ENCODE data around the gene BCL6.

The BCL6 gene

GRCh38 chr3:187725653-187726370 is 19.5 kb downstream of the BCL6 start:
- peaks cover 88 to 90% of the 10 kb centered on the region in 2 donors for H3K36me3 ChIP-seq (ENCODE audit: control insufficient read depth in 2 of 2, insufficient read depth in 2 of 2, low read length in 2 of 2)
- H3K4me1 ChIP-seq (ENCODE audit: control insufficient read depth, insufficient read depth, low read length) = peaks cover 3% of the 10 kb centered on the region
- H3K27ac ChIP-seq (ENCODE audit: low read length) = no peak overlapping the region

GRCh38 chr3:187725224-187725623 is 20.0 kb downstream of the BCL6 start:
- Histone ChIP-seq H3K9ac (ENCODE audit: low read length in 2 of 2) (no peak overlapping the region), H3K9me3 (ENCODE audit: control insufficient read depth in 2 of 2, low read length in 2 of 2) (no peaks in the 10 kb centered on the region), H3K36me3 (ENCODE audit: control insufficient read depth in 2 of 2, insufficient read depth in 2 of 2, low read length in 2 of 2) (peaks cover 83 to 84% of the 10 kb centered on the region in 2 donors), H3K27me3 (ENCODE audit: control insufficient read depth in 1 of 2, insufficient read depth in 2 of 2, low read length in 2 of 2) (no peaks in the 10 kb centered on the region), H3K4me1 (ENCODE audit: control insufficient read depth, insufficient read depth, low read length) (peaks cover 7% of the 10 kb centered on the region), H3K27ac (ENCODE audit: low read length) (no peak overlapping the region), H3K4me3 (ENCODE audit: low read length in 2 of 2) (no peak overlapping the region)

More at GRCh38 chr3:187725653-187726370, 19.5 kb downstream of the BCL6 start:
- H3K4me3 ChIP-seq (ENCODE audit: low read length in 2 of 2) = no peak overlapping the region
- H3K27me3 ChIP-seq (ENCODE audit: control insufficient read depth in 1 of 2, insufficient read depth in 2 of 2, low read length in 2 of 2) = no peaks in the 10 kb centered on the region
- no peak overlapping the region for H3K9ac ChIP-seq (ENCODE audit: low read length in 2 of 2)
- no peaks in the 10 kb centered on the region for H3K9me3 ChIP-seq (ENCODE audit: control insufficient read depth in 2 of 2, low read length in 2 of 2)

DNA sequence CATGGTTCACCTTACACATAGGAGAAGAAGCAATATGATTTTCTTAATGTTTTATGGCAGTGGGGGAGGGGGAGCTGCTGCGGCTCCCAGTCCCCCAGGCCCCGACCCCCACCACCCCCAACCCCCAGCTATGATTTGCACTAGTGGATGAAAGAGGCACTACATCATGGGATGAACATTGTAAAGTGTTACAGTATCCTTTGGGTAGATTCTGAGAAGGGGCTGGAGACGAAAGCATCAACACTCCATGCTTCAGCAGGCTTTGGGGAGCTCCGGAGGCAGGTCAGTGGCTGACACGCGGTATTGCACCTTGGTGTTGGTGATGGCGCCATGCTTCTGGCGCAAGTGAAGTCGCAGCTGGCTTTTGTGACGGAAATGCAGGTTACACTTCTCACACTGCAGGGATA is 23.1 kb downstream of the BCL6 start:
- Histone ChIP-seq H3K9me3 (ENCODE audit: control insufficient read depth in 2 of 2, low read length in 2 of 2) (no peaks in the 10 kb centered on the region), H3K36me3 (ENCODE audit: control insufficient read depth in 2 of 2, insufficient read depth in 2 of 2, low read length in 2 of 2) (peaks cover 54% of the 10 kb centered on the region in 2 donors), H3K9ac (ENCODE audit: low read length in 2 of 2) (no peak overlapping the region), H3K27ac (ENCODE audit: low read length) (no peak overlapping the region), H3K27me3 (ENCODE audit: control insufficient read depth in 1 of 2, insufficient read depth in 2 of 2, low read length in 2 of 2) (no peaks in the 10 kb centered on the region), H3K4me1 (ENCODE audit: control insufficient read depth, insufficient read depth, low read length) (peaks cover 15% of the 10 kb centered on the region), H3K4me3 (ENCODE audit: low read length in 2 of 2) (no peak overlapping the region)

DNA sequence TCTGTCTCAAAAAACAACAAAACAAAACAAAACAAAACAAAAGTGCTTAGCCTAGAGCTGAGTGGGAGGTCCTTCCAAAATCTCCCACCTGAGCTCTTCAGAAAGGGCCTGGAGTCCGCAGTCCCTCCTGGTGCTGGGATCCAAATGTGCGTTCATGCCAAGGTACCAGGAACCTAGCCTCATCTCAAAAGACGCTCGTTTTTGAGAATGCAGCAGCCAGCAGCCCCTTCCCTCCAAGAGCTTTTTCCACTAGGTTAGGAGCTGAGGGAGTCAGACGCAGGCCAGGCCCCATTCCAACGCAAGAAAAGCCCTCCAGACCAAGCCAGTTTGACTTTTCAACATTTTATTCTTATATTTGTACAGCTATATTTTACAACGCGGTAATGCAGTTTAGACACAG is 24.2 kb downstream of the BCL6 start:
- Histone ChIP-seq H3K36me3 (ENCODE audit: control insufficient read depth in 2 of 2, insufficient read depth in 2 of 2, low read length in 2 of 2) (peaks cover 42 to 43% of the 10 kb centered on the region in 2 donors), H3K4me1 (ENCODE audit: control insufficient read depth, insufficient read depth, low read length) (peaks cover 15% of the 10 kb centered on the region), H3K27ac (ENCODE audit: low read length) (peak overlapping the region; percentile 78), H3K9ac (ENCODE audit: low read length in 2 of 2) (no peak overlapping the region), H3K9me3 (ENCODE audit: control insufficient read depth in 2 of 2, low read length in 2 of 2) (no peaks in the 10 kb centered on the region), H3K4me3 (ENCODE audit: low read length in 2 of 2) (no peak overlapping the region), H3K27me3 (ENCODE audit: control insufficient read depth in 1 of 2, insufficient read depth in 2 of 2, low read length in 2 of 2) (no peaks in the 10 kb centered on the region)

GRCh38 chr3:187720337-187720670 is 25.0 kb downstream of the BCL6 start:
- no peak overlapping the region for H3K4me3 ChIP-seq (ENCODE audit: low read length in 2 of 2)
- peaks cover 35 to 36% of the 10 kb centered on the region in 2 donors for H3K36me3 ChIP-seq (ENCODE audit: control insufficient read depth in 2 of 2, insufficient read depth in 2 of 2, low read length in 2 of 2)
- peaks cover 15% of the 10 kb centered on the region for H3K4me1 ChIP-seq (ENCODE audit: control insufficient read depth, insufficient read depth, low read length)
- no peaks in the 10 kb centered on the region for H3K27me3 ChIP-seq (ENCODE audit: control insufficient read depth in 1 of 2, insufficient read depth in 2 of 2, low read length in 2 of 2)
- H3K9ac ChIP-seq (ENCODE audit: low read length in 2 of 2) = peak overlapping the region in 1 of 2 donors; percentile 13
- peak overlapping the region; percentile 78 for H3K27ac ChIP-seq (ENCODE audit: low read length)
- H3K9me3 ChIP-seq (ENCODE audit: control insufficient read depth in 2 of 2, low read length in 2 of 2) = no peaks in the 10 kb centered on the region

DNA sequence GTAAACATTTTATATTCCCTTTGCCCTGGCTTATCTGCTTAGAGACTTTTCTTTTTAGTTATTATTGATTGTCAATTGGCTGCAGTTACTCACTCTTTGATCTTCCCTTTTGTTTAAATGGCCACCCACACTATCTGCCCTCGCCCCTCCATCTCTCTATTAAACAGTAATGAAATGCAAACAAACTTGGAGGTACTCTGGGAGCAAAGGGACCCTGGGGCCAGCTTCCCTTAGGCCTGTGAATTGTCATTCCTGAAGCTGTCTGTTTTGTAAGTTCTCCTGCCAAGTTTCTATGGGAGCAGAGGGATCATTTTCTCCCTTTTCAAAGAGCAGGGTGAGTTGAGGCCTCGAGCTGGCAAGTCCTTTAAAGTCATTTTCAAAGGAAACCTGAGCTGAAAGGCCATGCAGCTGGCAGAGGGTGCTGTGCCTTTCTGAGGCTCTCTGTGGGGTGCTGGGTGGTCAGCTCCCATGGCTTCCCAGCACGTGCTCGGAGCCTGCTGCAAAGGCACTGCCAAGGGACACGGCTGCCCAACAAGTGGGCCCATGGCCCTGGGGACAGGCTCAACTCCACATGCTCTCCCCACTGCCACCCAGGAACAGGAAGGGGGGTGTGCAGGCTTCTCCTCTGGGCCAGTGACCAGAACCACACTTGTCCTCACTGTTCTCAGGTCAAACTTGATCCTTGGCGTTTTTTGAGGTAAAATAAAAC is 25.5 kb downstream of the BCL6 start:
- no peak overlapping the region for H3K4me3 ChIP-seq (ENCODE audit: low read length in 2 of 2)
- peak overlapping the region; percentile 78 for H3K27ac ChIP-seq (ENCODE audit: low read length)
- H3K9me3 ChIP-seq (ENCODE audit: control insufficient read depth in 2 of 2, low read length in 2 of 2) = no peaks in the 10 kb centered on the region
- peak overlapping the region in 1 of 2 donors; percentile 13 for H3K9ac ChIP-seq (ENCODE audit: low read length in 2 of 2)
- peaks cover 15% of the 10 kb centered on the region for H3K4me1 ChIP-seq (ENCODE audit: control insufficient read depth, insufficient read depth, low read length)
- no peaks in the 10 kb centered on the region for H3K27me3 ChIP-seq (ENCODE audit: control insufficient read depth in 1 of 2, insufficient read depth in 2 of 2, low read length in 2 of 2)
- H3K36me3 ChIP-seq (ENCODE audit: control insufficient read depth in 2 of 2, insufficient read depth in 2 of 2, low read length in 2 of 2) = peaks cover 29 to 31% of the 10 kb centered on the region in 2 donors

GRCh38 chr3:187718802-187719201 is 26.5 kb downstream of the BCL6 start:
- H3K4me3 ChIP-seq (ENCODE audit: low read length in 2 of 2) = no peak overlapping the region
- H3K9ac ChIP-seq (ENCODE audit: low read length in 2 of 2) = no peak overlapping the region
- no peaks in the 10 kb centered on the region for H3K9me3 ChIP-seq (ENCODE audit: control insufficient read depth in 2 of 2, low read length in 2 of 2)
- peaks cover 15% of the 10 kb centered on the region for H3K4me1 ChIP-seq (ENCODE audit: control insufficient read depth, insufficient read depth, low read length)
- H3K27me3 ChIP-seq (ENCODE audit: control insufficient read depth in 1 of 2, insufficient read depth in 2 of 2, low read length in 2 of 2) = no peaks in the 10 kb centered on the region
- no peak overlapping the region for H3K27ac ChIP-seq (ENCODE audit: low read length)
- H3K36me3 ChIP-seq (ENCODE audit: control insufficient read depth in 2 of 2, insufficient read depth in 2 of 2, low read length in 2 of 2) = peaks cover 21 to 22% of the 10 kb centered on the region in 2 donors

DNA sequence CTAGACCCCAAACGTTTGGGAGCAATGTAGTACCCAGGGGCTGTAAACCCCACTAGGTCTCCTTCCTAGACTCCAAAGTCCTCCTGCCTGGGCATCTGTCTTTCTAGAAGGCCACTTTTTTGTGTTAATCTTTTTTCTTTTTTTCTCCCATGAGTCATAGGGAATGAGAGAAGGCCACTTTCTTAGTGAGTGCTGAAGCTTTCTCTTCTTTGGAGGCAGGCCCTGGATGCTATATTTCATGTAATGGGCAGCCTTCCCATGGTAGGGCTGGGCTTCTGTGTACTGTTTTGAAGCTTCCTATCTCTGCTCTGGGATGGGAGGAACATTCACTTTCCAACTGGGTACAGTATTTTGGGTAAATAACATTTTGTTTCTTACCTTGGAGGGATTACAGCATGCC is 27.7 kb downstream of the BCL6 start:
- Histone ChIP-seq H3K4me1 (ENCODE audit: control insufficient read depth, insufficient read depth, low read length) (peaks cover 18% of the 10 kb centered on the region), H3K9me3 (ENCODE audit: control insufficient read depth in 2 of 2, low read length in 2 of 2) (no peaks in the 10 kb centered on the region), H3K36me3 (ENCODE audit: control insufficient read depth in 2 of 2, insufficient read depth in 2 of 2, low read length in 2 of 2) (peaks cover 9 to 12% of the 10 kb centered on the region in 2 donors), H3K4me3 (ENCODE audit: low read length in 2 of 2) (no peak overlapping the region), H3K27ac (ENCODE audit: low read length) (no peak overlapping the region), H3K9ac (ENCODE audit: low read length in 2 of 2) (no peak overlapping the region), H3K27me3 (ENCODE audit: control insufficient read depth in 1 of 2, insufficient read depth in 2 of 2, low read length in 2 of 2) (no peaks in the 10 kb centered on the region)

DNA sequence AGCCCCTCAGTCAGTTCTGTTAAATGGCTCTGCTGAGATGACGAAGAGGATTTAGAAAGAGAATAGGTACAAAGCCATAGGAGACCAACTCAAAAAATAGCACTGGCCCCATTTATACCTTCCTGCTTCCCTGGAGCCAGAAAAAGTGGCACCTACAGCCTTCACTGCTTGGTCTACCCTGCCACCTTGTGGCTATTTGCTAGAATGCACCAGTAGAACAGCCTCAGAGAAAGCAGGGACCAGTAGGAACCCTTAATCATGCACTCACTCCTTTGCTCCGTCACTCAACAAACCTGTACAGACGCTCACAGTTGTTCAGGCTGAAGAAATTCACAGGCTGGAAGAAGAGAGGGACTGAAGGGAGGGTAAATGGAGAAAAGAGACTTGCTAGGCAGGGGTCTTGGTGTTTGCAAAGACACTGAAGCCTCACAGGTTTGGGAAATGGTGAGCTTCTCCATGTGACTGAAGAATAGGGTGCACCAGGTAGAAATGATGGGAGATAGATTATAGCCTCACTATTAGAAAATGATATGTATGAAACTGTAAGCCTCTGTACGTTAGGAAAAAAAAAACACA is 30.8 kb downstream of the BCL6 start:
- Histone ChIP-seq H3K9ac (ENCODE audit: low read length in 2 of 2) (no peak overlapping the region), H3K4me1 (ENCODE audit: control insufficient read depth, insufficient read depth, low read length) (peaks cover 3% of the 10 kb centered on the region), H3K27ac (ENCODE audit: low read length) (no peak overlapping the region), H3K4me3 (ENCODE audit: low read length in 2 of 2) (no peak overlapping the region), H3K36me3 (ENCODE audit: control insufficient read depth in 2 of 2, insufficient read depth in 2 of 2, low read length in 2 of 2) (no peaks in the 10 kb centered on the region), H3K9me3 (ENCODE audit: control insufficient read depth in 2 of 2, low read length in 2 of 2) (no peaks in the 10 kb centered on the region), H3K27me3 (ENCODE audit: control insufficient read depth in 1 of 2, insufficient read depth in 2 of 2, low read length in 2 of 2) (no peaks in the 10 kb centered on the region)

DNA sequence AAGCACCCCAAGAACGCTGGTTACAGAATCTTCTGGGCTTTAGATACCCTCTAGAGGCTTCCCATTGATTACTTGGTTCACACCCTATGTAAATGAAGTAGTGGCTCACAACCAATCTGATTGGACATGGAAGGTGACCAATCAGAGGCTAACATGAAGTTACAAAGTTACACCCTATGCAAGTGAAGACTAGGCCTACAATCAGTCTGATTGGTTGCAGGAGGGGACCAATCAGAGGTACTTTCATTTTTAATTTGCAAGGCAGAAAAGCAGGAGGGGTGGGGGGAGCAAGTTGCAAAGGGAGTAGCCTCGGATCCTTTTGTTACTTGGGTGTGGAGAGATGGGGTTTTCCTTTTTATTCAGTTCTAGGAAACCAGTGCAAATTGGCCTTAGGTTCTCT is 31.8 kb downstream of the BCL6 start:
- peak overlapping the region in 1 of 2 donors; percentile 8 for H3K4me3 ChIP-seq (ENCODE audit: low read length in 2 of 2)
- H3K27ac ChIP-seq (ENCODE audit: low read length) = no peak overlapping the region
- no peaks in the 10 kb centered on the region for H3K27me3 ChIP-seq (ENCODE audit: control insufficient read depth in 1 of 2, insufficient read depth in 2 of 2, low read length in 2 of 2)
- H3K36me3 ChIP-seq (ENCODE audit: control insufficient read depth in 2 of 2, insufficient read depth in 2 of 2, low read length in 2 of 2) = no peaks in the 10 kb centered on the region
- H3K4me1 ChIP-seq (ENCODE audit: control insufficient read depth, insufficient read depth, low read length) = peaks cover 3% of the 10 kb centered on the region
- H3K9me3 ChIP-seq (ENCODE audit: control insufficient read depth in 2 of 2, low read length in 2 of 2) = no peaks in the 10 kb centered on the region
- no peak overlapping the region for H3K9ac ChIP-seq (ENCODE audit: low read length in 2 of 2)

DNA sequence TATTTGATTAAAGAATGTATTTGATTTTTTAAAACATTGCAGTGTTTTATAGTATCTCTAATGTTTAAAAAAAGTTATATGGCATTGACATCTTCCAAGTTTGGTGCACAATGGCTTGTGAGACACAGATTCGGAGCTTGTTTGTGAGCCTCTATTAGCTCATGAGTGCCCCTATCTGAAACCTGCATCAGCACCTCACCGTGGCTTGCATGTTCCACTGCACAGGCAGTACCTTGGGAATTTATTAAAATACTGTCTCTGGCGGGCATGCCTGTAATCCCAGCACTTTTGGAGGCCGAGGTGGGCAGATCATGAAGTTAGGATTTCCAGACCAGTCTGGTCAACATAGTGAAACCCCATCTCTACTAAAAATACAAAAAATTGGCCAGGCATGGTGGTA is 36.1 kb downstream of the BCL6 start:
- Histone ChIP-seq H3K4me3 (ENCODE audit: low read length in 2 of 2) (no peak overlapping the region), H3K9ac (ENCODE audit: low read length in 2 of 2) (no peak overlapping the region), H3K9me3 (ENCODE audit: control insufficient read depth in 2 of 2, low read length in 2 of 2) (no peaks in the 10 kb centered on the region), H3K4me1 (ENCODE audit: control insufficient read depth, insufficient read depth, low read length) (peaks cover 3% of the 10 kb centered on the region), H3K36me3 (ENCODE audit: control insufficient read depth in 2 of 2, insufficient read depth in 2 of 2, low read length in 2 of 2) (no peaks in the 10 kb centered on the region), H3K27me3 (ENCODE audit: control insufficient read depth in 1 of 2, insufficient read depth in 2 of 2, low read length in 2 of 2) (no peaks in the 10 kb centered on the region), H3K27ac (ENCODE audit: low read length) (no peak overlapping the region)
